Skin epidermis (tissue), 12 donors: ENCODE measurements around the gene MYOM3.

Experiments
- H3K27ac ChIP-seq, 21 experiments: fragments of 200-600 bp; sonication (generic) in 11 of 21; one replicate each; pipeline ENCODE4 v1.5.0; 2020; ENCODE audit warnings: mild to moderate bottlenecking in 3 of 21, inconsistent platforms in 2 of 21, moderate library complexity in 2 of 21
- H3K4me3 ChIP-seq, 7 experiments: fragments of 200-600 bp; sonication (generic) in 2 of 7; one replicate each; pipeline ENCODE4 v1.5.0; 2020; ENCODE audit warnings: inconsistent platforms in 2 of 7, mild to moderate bottlenecking in 2 of 7, moderate library complexity in 1 of 7

The MYOM3 gene

GRCh38 chr1:24101796-24102586 is 9.9 kb downstream of the MYOM3 start:
- Histone ChIP-seq H3K4me3 (no peak overlapping the region), H3K27ac (peak overlapping the region in 4 of 21 experiments; percentile 43 to 67 (median 54))

GRCh38 chr1:24100945-24101737 is 10.8 kb downstream of the MYOM3 start:
- no peak overlapping the region for H3K4me3 ChIP-seq
- no peak overlapping the region for H3K27ac ChIP-seq

- no peak overlapping the region for H3K4me3 ChIP-seq
- H3K27ac ChIP-seq, result no peak overlapping the region
Observed at GRCh38 chr1:24098943-24099638, 12.8 kb downstream of the MYOM3 start.

- H3K27ac ChIP-seq, result no peak overlapping the region
- H3K4me3 ChIP-seq, result no peak overlapping the region
Observed at GRCh38 chr1:24098102-24098501, 13.8 kb downstream of the MYOM3 start.

- no peak overlapping the region for H3K27ac ChIP-seq
Observed at GRCh38 chr1:24097663-24098062, 14.3 kb downstream of the MYOM3 start.

GRCh38 chr1:24096739-24097103 is 15.2 kb downstream of the MYOM3 start:
- Histone ChIP-seq H3K27ac (no peak overlapping the region), H3K4me3 (no peak overlapping the region)

More at GRCh38 chr1:24097663-24098062, 14.3 kb downstream of the MYOM3 start:
- H3K4me3 ChIP-seq, result no peak overlapping the region

GRCh38 chr1:24096009-24096738 is 15.8 kb downstream of the MYOM3 start:
- Histone ChIP-seq H3K4me3 (no peak overlapping the region), H3K27ac (no peak overlapping the region)

- H3K27ac ChIP-seq, result no peak overlapping the region
- H3K4me3 ChIP-seq, result no peak overlapping the region
Observed at GRCh38 chr1:24095140-24095859, 16.6 kb downstream of the MYOM3 start.

GRCh38 chr1:24094554-24094953 is 17.4 kb downstream of the MYOM3 start:
- H3K27ac ChIP-seq, result no peak overlapping the region
- H3K4me3 ChIP-seq, result no peak overlapping the region

GRCh38 chr1:24093732-24094131 is 18.2 kb downstream of the MYOM3 start:
- no peak overlapping the region for H3K27ac ChIP-seq
- no peak overlapping the region for H3K4me3 ChIP-seq

GRCh38 chr1:24092979-24093378 is 19.0 kb downstream of the MYOM3 start:
- Histone ChIP-seq H3K27ac (no peak overlapping the region), H3K4me3 (no peak overlapping the region)

- no peak overlapping the region for H3K4me3 ChIP-seq
- H3K27ac ChIP-seq, result no peak overlapping the region
Observed at GRCh38 chr1:24091971-24092482, 19.9 kb downstream of the MYOM3 start.

GRCh38 chr1:24090736-24091135 is 21.2 kb downstream of the MYOM3 start:
- no peak overlapping the region for H3K27ac ChIP-seq

GRCh38 chr1:24089743-24090555 is 22.0 kb downstream of the MYOM3 start:
- no peak overlapping the region for H3K4me3 ChIP-seq
- peak overlapping the region in 1 of 21 experiments; percentile 14 for H3K27ac ChIP-seq

More at GRCh38 chr1:24090736-24091135, 21.2 kb downstream of the MYOM3 start:
- no peak overlapping the region for H3K4me3 ChIP-seq

- peak overlapping the region in 1 of 21 experiments; percentile 14 for H3K27ac ChIP-seq
- H3K4me3 ChIP-seq, result no peak overlapping the region
Observed at GRCh38 chr1:24089027-24089742, 22.8 kb downstream of the MYOM3 start.

- Histone ChIP-seq H3K4me3 (no peak overlapping the region), H3K27ac (no peak overlapping the region)
Observed at GRCh38 chr1:24086466-24086865, 25.5 kb downstream of the MYOM3 start.

- Histone ChIP-seq H3K27ac (no peak overlapping the region), H3K4me3 (no peak overlapping the region)
Observed at GRCh38 chr1:24085546-24085945, 26.4 kb downstream of the MYOM3 start.
